ACC112 (cell line): ENCODE data around the gene WDR72.
"Not testable (repeated sequence)": the region's sequence is repeated elsewhere in the genome, so short reads cannot be mapped to it uniquely, and the experiment has no call there.

Experiments used
- H2AFZ ChIP-seq: fragments of 200-600 bp; sonication (generic); one replicate; pipeline ENCODE4 v1.6.0; 2017; ENCODE audit warnings: antibody characterized with exemption, low read length; ENCODE audit not compliant: unreplicated experiment
- H3K27ac ChIP-seq: fragments of 200-600 bp; sonication (generic); 2 replicates; pipeline ENCODE4 v1.5.1; 2014; ENCODE audit warnings: low read depth, mild to moderate bottlenecking, antibody characterized with exemption, low read length, moderate library complexity
- H3K27me3 ChIP-seq: fragments of 200-600 bp; sonication (generic); 2 replicates; pipeline ENCODE4 v1.6.1; 2014; ENCODE audit warnings: mild to moderate bottlenecking, antibody characterized with exemption, low read length, moderate library complexity, mixed read lengths; ENCODE audit not compliant: insufficient read depth
- H3K36me3 ChIP-seq: fragments of 200-600 bp; sonication (generic); 2 replicates; pipeline ENCODE4 v1.6.1; 2016; ENCODE audit warnings: mild to moderate bottlenecking, antibody characterized with exemption, low read length, moderate library complexity, mixed read lengths; ENCODE audit not compliant: insufficient read depth
- H3K4me1 ChIP-seq: fragments of 200-600 bp; sonication (generic); one replicate; pipeline ENCODE4 v1.6.1; 2016; ENCODE audit warnings: low read length, mixed read lengths; ENCODE audit not compliant: insufficient read depth, unreplicated experiment, control insufficient read depth
- H3K4me3 ChIP-seq: fragments of 200-600 bp; sonication (generic); 2 replicates; pipeline ENCODE4 v1.5.1; 2014; ENCODE audit warnings: mild to moderate bottlenecking, low read depth, low read length
- H3K79me2 ChIP-seq: fragments of 200-600 bp; sonication (generic); one replicate; pipeline ENCODE4 v1.6.0; 2016; ENCODE audit warnings: low read length; ENCODE audit not compliant: control insufficient read depth, unreplicated experiment, insufficient read depth

The WDR72 gene

GRCh38 chr15:53759411-53759931 is at the start of gene WDR72:
Gene WDR72, minus strand, starts transcription at chr15:53759663. Its CDS starts 26,514 bp downstream, at chr15:53733149.
- no peak within 1 kb of the TSS for H3K27ac ChIP-seq
- no peaks in the 10 kb centered on the region for H3K36me3 ChIP-seq
- no peak within 1 kb of the TSS for H2AFZ ChIP-seq
- H3K79me2 ChIP-seq = no peaks in the 10 kb centered on the region
- no peak within 1 kb of the TSS for H3K4me3 ChIP-seq
- H3K4me1 ChIP-seq = no peaks in the 10 kb centered on the region
- no peaks in the 10 kb centered on the region for H3K27me3 ChIP-seq

GRCh38 chr15:53808058-53808706 is 48.7 kb upstream of the WDR72 start:
- H3K27me3 ChIP-seq = no peaks in the 10 kb centered on the region

GRCh38 chr15:53807501-53807900 is 48.0 kb upstream of the WDR72 start:
- no peaks in the 10 kb centered on the region for H3K79me2 ChIP-seq
- no peak overlapping the region for H2AFZ ChIP-seq
- H3K4me3 ChIP-seq = no peak overlapping the region
- H3K27ac ChIP-seq = no peak overlapping the region
- H3K27me3 ChIP-seq = no peaks in the 10 kb centered on the region
- no peaks in the 10 kb centered on the region for H3K36me3 ChIP-seq
- H3K4me1 ChIP-seq = no peaks in the 10 kb centered on the region

More at GRCh38 chr15:53808058-53808706, 48.7 kb upstream of the WDR72 start:
- no peak overlapping the region for H3K27ac ChIP-seq
- H3K36me3 ChIP-seq = no peaks in the 10 kb centered on the region
- H2AFZ ChIP-seq = no peak overlapping the region
- H3K4me3 ChIP-seq = no peak overlapping the region
- H3K79me2 ChIP-seq = no peaks in the 10 kb centered on the region
- no peaks in the 10 kb centered on the region for H3K4me1 ChIP-seq

GRCh38 chr15:53802672-53803071 is 43.2 kb upstream of the WDR72 start:
- H3K4me3 ChIP-seq = no peak overlapping the region
- no peaks in the 10 kb centered on the region for H3K79me2 ChIP-seq
- H3K27me3 ChIP-seq = no peaks in the 10 kb centered on the region
- H3K4me1 ChIP-seq = no peaks in the 10 kb centered on the region
- H3K36me3 ChIP-seq = no peaks in the 10 kb centered on the region
- no peak overlapping the region for H3K27ac ChIP-seq
- H2AFZ ChIP-seq = no peak overlapping the region

GRCh38 chr15:53791581-53791980 is 32.1 kb upstream of the WDR72 start:
- no peak overlapping the region for H3K27ac ChIP-seq
- H3K36me3 ChIP-seq = no peaks in the 10 kb centered on the region
- H3K4me1 ChIP-seq = no peaks in the 10 kb centered on the region
- H3K27me3 ChIP-seq = no peaks in the 10 kb centered on the region
- H2AFZ ChIP-seq = no peak overlapping the region
- H3K4me3 ChIP-seq = no peak overlapping the region
- no peaks in the 10 kb centered on the region for H3K79me2 ChIP-seq

- Histone ChIP-seq H3K27me3 (no peaks in the 10 kb centered on the region), H3K4me1 (no peaks in the 10 kb centered on the region), H3K79me2 (no peaks in the 10 kb centered on the region), H3K27ac (no peak overlapping the region), H3K4me3 (no peak overlapping the region), H2AFZ (no peak overlapping the region), H3K36me3 (no peaks in the 10 kb centered on the region)
Measured at GRCh38 chr15:53789654-53790375, 30.4 kb upstream of the WDR72 start.

GRCh38 chr15:53786401-53786800 is 26.9 kb upstream of the WDR72 start:
- Histone ChIP-seq H3K27me3 (no peaks in the 10 kb centered on the region), H2AFZ (no peak overlapping the region), H3K4me1 (no peaks in the 10 kb centered on the region), H3K4me3 (no peak overlapping the region), H3K27ac (no peak overlapping the region), H3K79me2 (no peaks in the 10 kb centered on the region), H3K36me3 (no peaks in the 10 kb centered on the region)

GRCh38 chr15:53785241-53785640 is 25.8 kb upstream of the WDR72 start:
- H3K36me3 ChIP-seq, H3K27ac ChIP-seq, H3K79me2 ChIP-seq, H3K27me3 ChIP-seq, H3K4me1 ChIP-seq, H3K4me3 ChIP-seq, H2AFZ ChIP-seq: not testable (repeated sequence)

- Histone ChIP-seq H2AFZ (no peak overlapping the region), H3K27me3 (no peaks in the 10 kb centered on the region), H3K36me3 (no peaks in the 10 kb centered on the region), H3K4me1 (no peaks in the 10 kb centered on the region), H3K79me2 (no peaks in the 10 kb centered on the region), H3K27ac (no peak overlapping the region), H3K4me3 (no peak overlapping the region)
Measured at GRCh38 chr15:53762916-53763315, 3.5 kb upstream of the WDR72 start.

- Histone ChIP-seq H3K27me3 (no peaks in the 10 kb centered on the region), H3K4me3 (no peak overlapping the region)
Measured at GRCh38 chr15:53758412-53758811, 1.1 kb downstream of the WDR72 start.

GRCh38 chr15:53757906-53758305 is 1.6 kb downstream of the WDR72 start:
- no peak overlapping the region for H2AFZ ChIP-seq
- H3K27me3 ChIP-seq = no peaks in the 10 kb centered on the region
- H3K79me2 ChIP-seq = no peaks in the 10 kb centered on the region
- H3K4me3 ChIP-seq = no peak overlapping the region
- no peak overlapping the region for H3K27ac ChIP-seq
- no peaks in the 10 kb centered on the region for H3K4me1 ChIP-seq
- no peaks in the 10 kb centered on the region for H3K36me3 ChIP-seq

More at GRCh38 chr15:53758412-53758811, 1.1 kb downstream of the WDR72 start:
- H3K36me3 ChIP-seq = no peaks in the 10 kb centered on the region
- H3K79me2 ChIP-seq = no peaks in the 10 kb centered on the region
- H2AFZ ChIP-seq = no peak overlapping the region
- no peak overlapping the region for H3K27ac ChIP-seq
- no peaks in the 10 kb centered on the region for H3K4me1 ChIP-seq
